Activated CD8-positive, alpha-beta memory T cell treated with anti-CD3 and anti-CD28 coated beads, Interleukin-2, amount 10 ng/mL, durations not matched to agents 7 days and 5 days (primary cell): ENCODE results near the gene EFNA5. TPM values are rescaled to one million over a fixed set of nuclear protein-coding genes. Genes with fewer than 3 reads are reported as not detected.

Experiments
- ATAC-seq: fragments of 150-1000 bp; cut with Tn5 transposase; one replicate; pipeline ENCODE4 v1.10.0; 2021; ENCODE audit warnings: moderate library complexity
- CTCF ChIA-PET: fragments of 350-600 bp; sonication (Branson Sonifier 250); formaldehyde crosslinking; loops from one replicate; lab custom pipeline; 2021; ENCODE audit warnings: antibody characterized with exemption; lab: Charles Lee
- DNase-seq: peaks from one replicate; pipeline ENCODE4 v3.0.0-alpha.2; 2020
- H3K27ac Mint-ChIP-seq: one replicate; pipeline ENCODE4 v1.8.0; 2021; ENCODE audit warnings: mild to moderate bottlenecking, mixed read lengths
- H3K27me3 Mint-ChIP-seq: one replicate; pipeline ENCODE4 v1.8.0; 2021; ENCODE audit warnings: mixed read lengths
- H3K36me3 Mint-ChIP-seq: one replicate; pipeline ENCODE4 v1.8.0; 2021; ENCODE audit warnings: mild to moderate bottlenecking, mixed read lengths
- H3K4me1 Mint-ChIP-seq: one replicate; pipeline ENCODE4 v1.8.0; 2021; ENCODE audit warnings: mixed read lengths
- H3K4me3 Mint-ChIP-seq: one replicate; pipeline ENCODE4 v1.8.0; 2021; ENCODE audit warnings: mild to moderate bottlenecking, moderate library complexity, mixed read lengths
- H3K9me3 Mint-ChIP-seq: one replicate; pipeline ENCODE4 v1.8.0; 2022; ENCODE audit warnings: low read depth, mixed read lengths
- total RNA-seq, 2 experiments: library from RNA; stranded (reverse); gene quantifications; one replicate each; pipeline ENCODE4 v1.2.3, GENCODE V29; 2021

Gene EFNA5
- total RNA-seq, 2 experiments from 2014 or later, result not detected

DNA sequence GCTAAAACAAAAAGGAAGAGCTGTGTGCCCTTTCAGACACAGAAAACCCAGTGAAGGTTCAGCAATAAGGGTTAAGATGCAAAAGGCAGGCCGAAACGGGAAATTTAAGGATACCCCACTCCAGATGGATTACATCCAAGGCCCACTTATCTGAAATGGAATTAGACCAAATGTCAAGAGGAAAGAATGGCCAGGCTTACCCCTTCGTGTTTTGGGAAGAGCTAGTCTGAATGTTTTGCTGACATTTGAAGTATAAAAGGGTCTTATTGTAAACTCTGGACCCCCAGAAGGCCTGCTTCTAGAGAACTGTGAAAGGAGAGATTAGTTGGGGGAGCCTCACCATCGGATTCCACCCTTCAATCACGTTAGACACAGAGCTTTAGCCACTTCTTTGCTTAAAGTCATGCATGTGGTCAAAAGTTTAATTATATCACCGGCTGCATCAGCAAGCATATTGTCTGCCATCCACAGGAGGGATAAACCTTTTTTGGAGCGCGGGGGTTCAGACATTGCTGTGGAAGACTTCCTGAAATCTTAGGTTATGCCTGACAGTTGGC is 93.3 kb downstream of the EFNA5 start:
- Mint-ChIP-seq H3K27ac (no peak overlapping the region), H3K4me3 (no peak overlapping the region), H3K4me1 (no peaks in the 10 kb centered on the region), H3K9me3 (no peaks in the 10 kb centered on the region), H3K27me3 (peaks cover 48% of the 10 kb centered on the region), H3K36me3 (no peaks in the 10 kb centered on the region)
- CTCF ChIA-PET, result no interaction called here
- DNase-seq, result no peak
- no peak for ATAC-seq

DNA sequence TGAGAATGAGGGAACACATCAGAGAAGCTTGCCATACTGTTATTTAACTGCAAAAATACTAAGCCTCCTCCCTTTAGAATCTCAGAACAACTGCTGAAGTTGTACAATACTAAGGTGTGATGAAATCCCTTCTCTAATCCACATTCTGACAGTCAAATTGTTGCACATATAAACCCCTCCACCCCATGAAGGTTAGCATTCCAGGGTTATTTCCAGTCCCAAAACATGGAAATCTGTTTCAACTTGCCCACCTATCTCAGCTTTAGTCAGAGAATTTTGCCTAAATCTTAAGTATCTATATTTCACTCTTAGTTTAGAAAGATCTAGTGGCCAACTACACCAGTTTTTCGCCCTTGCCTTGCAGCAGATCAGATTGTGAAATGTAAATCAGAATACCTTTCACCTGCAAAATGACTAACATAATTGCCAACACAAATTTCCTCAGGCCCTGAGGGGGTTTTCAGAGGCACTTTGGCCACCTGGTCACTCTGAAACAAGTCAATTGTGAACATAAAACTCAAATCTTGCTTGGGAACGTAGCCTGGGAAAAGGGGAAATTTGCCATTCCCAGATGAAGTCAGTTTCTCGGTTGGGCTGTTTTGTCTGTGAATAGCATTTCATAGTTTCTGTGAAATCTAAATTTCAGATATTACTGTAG is 93.9 kb downstream of the EFNA5 start:
- H3K27me3 Mint-ChIP-seq, result peaks cover 51% of the 10 kb centered on the region
- H3K27ac Mint-ChIP-seq, result no peak overlapping the region
- H3K9me3 Mint-ChIP-seq, result no peaks in the 10 kb centered on the region
- CTCF ChIA-PET, result no interaction called here
- ATAC-seq (no peak), DNase-seq (no peak)
- H3K4me3 Mint-ChIP-seq, result no peak overlapping the region
- H3K36me3 Mint-ChIP-seq, result no peaks in the 10 kb centered on the region
- H3K4me1 Mint-ChIP-seq, result peaks cover 4% of the 10 kb centered on the region

DNA sequence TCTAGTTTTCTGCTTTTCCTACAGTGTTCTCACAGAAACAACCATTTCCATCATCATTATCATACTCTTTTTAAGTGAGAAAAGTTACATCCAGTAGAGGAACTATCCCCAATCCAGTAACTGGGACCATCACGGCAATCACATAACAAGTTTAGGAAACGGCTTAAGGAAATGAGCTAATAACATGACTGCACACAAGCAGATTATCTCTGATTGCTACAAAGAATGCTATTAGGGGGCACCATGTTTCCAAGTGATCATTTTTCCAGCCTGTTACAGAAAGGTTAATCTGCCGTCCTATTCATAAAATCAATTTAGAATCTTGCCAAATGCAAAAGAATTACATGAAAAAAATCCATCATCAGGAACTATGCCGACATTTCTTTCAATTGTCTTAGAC is 94.6 kb downstream of the EFNA5 start:
- Mint-ChIP-seq H3K27ac (no peak overlapping the region), H3K27me3 (peaks cover 50% of the 10 kb centered on the region), H3K36me3 (no peaks in the 10 kb centered on the region), H3K4me3 (no peak overlapping the region), H3K4me1 (peaks cover 10% of the 10 kb centered on the region), H3K9me3 (no peaks in the 10 kb centered on the region)
- ATAC-seq, result no peak
- CTCF ChIA-PET, result no interaction called here
- DNase-seq, result no peak

DNA sequence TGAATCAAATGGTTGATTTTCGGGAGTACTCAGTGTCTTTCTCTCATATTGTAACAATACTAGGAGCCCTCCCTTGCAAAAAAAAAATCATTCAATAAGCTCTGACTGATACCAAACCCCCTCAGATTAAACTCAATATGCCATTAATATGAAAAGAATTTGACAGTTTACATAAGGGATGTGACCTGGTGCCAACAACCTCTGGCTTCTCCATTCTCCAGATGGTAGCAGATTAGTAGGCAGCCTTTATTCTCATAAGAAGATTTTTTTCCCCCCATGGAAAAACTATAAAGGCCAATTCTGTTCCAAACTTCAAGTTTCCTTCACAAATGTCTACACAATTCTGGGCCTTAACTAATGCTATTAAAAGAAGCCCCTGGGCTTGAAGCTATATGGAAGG is 96.5 kb downstream of the EFNA5 start:
- CTCF ChIA-PET, result no interaction called here
- no peaks in the 10 kb centered on the region for H3K36me3 Mint-ChIP-seq
- ATAC-seq (no peak), DNase-seq (no peak)
- H3K27me3 Mint-ChIP-seq, result peaks cover 46% of the 10 kb centered on the region
- H3K9me3 Mint-ChIP-seq, result no peaks in the 10 kb centered on the region
- H3K4me3 Mint-ChIP-seq, result no peak overlapping the region
- no peak overlapping the region for H3K27ac Mint-ChIP-seq
- peaks cover 19% of the 10 kb centered on the region for H3K4me1 Mint-ChIP-seq

DNA sequence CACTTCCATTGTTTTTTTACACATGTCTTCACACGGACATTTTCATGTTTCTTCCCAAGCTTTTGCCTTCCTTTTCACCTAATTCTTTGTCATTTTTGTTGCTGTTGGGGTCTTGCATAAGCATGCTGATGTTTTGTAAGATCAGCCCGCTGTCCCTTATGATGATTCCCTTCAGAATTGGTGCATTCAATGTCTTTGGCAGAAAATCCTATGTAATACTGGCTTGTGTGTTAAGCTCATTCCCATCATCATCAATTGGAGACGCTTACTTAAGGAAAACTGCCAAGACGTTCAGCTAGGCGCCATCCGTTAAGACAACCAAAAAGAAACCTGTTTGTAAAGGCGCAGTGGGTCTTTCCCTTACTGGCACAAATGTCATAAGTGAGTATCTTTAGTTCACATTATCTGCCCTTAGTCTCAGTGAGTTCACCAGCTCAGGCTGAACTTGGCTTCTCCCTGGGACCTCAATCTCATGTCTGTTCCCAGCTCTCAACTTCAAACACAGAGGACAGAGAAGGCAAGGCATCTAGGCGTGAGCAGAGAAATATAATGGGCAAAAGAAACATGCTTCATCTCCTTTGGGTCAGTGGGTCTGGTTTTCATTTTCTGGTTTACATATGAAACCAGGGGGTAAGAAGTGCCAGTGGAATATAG is 97.9 kb downstream of the EFNA5 start:
- no peaks in the 10 kb centered on the region for H3K9me3 Mint-ChIP-seq
- CTCF ChIA-PET, result interaction anchor here (0.6 to 3.8 kb wide), 25 partner anchors 10 to 327 kb away, joined by 3 to 23 read pairs (median 4); no protein-coding TSS in a partner anchor
- H3K27me3 Mint-ChIP-seq, result peaks cover 47% of the 10 kb centered on the region
- no peak for ATAC-seq
- DNase-seq, result no peak
- H3K27ac Mint-ChIP-seq, result no peak overlapping the region
- H3K4me1 Mint-ChIP-seq, result peaks cover 19% of the 10 kb centered on the region
- no peak overlapping the region for H3K4me3 Mint-ChIP-seq
- H3K36me3 Mint-ChIP-seq, result no peaks in the 10 kb centered on the region

DNA sequence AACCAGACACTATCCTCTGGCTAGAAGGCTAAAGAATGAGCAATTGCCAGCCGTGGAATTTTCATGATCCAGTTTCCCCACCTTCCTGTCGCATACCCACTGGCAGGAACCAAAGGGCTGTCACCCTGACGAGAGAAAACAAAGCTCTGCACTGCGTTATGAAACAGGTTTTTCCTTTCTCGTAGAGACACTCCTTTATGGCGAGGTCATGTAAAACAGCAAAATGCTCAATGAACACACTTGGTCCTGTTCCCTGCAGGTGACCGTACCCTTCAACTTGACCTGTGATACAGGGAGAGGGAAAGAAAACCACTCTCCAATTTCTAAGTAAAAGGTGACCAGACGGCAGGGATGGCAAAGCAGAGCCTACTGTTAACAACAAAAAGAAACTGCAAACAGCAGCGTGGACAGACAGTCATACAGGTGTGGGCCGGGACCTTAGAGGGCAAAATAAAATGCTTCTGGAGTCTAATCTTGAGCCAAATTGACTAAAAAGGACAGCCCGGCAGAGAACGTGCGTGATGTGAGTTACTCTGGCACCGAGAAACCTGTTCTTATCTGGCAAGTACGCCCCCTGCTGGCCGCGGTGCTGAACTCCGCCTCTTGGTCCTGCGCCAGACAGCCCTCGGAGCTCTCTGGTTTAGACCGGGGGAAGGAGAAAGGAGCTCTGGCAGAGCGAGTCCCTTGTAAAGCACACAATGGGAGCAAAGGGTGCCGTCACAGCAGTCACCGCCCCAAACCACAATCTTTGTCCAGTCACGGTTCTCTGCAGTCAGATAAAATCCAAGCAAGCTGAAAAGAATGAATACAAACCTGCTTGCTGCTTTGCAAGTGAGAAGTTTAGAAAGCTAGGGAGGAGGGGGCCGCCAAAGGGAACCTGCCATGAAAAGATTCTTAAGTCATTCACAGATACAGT is 98.9 kb downstream of the EFNA5 start:
- Mint-ChIP-seq H3K4me1 (peaks cover 19% of the 10 kb centered on the region), H3K36me3 (no peaks in the 10 kb centered on the region), H3K9me3 (no peaks in the 10 kb centered on the region), H3K27me3 (peaks cover 44% of the 10 kb centered on the region), H3K4me3 (peak overlapping the region; percentile 67), H3K27ac (peak overlapping the region; percentile 20)
- CTCF ChIA-PET, result interaction anchor here (0.6 to 3.8 kb wide), 27 partner anchors 8 to 326 kb away, joined by 3 to 23 read pairs (median 4); no protein-coding TSS in a partner anchor
- peak; percentile 88 for ATAC-seq
- peak; percentile 91 for DNase-seq

DNA sequence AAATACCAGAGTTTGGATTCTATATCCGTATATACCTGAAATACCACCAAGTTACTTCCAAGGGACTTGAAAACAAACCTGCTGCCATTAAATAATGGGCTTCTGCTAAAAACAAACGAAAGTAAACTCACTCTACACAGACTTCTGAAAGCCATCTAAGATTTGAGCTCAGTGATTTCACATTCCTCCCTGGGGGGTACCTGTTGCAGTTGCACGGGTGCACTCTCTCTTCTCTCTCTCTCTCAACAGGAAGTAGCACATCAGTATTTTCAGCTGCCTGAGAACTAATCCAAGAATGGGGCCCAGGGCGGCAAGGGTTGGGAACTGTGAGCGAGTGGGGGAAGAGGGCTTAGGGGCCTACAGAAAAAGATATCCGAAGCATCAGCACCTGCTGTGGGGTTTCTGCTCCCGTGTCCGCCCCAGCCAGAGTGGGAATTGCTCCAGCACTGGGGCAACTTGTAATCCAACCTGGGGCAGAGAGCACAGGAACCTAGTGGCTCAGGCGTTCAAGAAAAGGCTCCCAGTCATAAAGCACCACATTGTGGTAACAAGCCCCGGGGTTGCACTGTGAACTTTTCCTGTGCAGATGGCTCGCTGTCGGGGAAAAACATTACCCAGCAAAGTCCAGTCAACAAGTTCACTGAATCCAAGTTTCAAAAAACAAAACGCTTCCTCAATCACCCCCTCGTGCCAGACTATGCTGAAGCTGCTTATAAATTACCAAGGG is 99.8 kb downstream of the EFNA5 start:
- H3K9me3 Mint-ChIP-seq, result no peaks in the 10 kb centered on the region
- no peaks in the 10 kb centered on the region for H3K36me3 Mint-ChIP-seq
- ATAC-seq (peak; percentile 83), DNase-seq (peak; percentile 70)
- H3K4me1 Mint-ChIP-seq, result peaks cover 19% of the 10 kb centered on the region
- CTCF ChIA-PET, result interaction anchor here (0.9 to 3.8 kb wide), 8 partner anchors 8 to 264 kb away, joined by 3 to 23 read pairs (median 4); no protein-coding TSS in a partner anchor
- peak overlapping the region; percentile 67 for H3K4me3 Mint-ChIP-seq
- peak overlapping the region; percentile 58 for H3K27ac Mint-ChIP-seq
- H3K27me3 Mint-ChIP-seq, result peaks cover 43% of the 10 kb centered on the region

DNA sequence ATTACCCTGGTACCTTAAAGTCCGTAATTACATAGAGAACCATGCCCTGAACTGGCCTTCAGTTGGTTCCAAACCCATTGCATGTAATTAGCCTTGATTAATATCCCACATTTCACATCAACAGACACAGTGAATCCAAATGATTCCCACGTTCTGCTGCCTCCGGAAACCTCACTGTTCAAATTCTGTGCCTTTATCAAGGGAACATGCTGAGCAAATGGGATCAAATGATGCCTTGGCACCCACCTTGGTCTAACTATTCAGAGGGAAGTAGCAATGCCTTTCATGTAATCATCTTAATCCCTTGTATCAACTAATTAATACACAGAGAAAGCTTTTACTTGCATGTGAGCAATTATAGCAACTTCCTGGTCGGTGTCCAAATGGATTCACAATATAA is 100.6 kb downstream of the EFNA5 start:
- peaks cover 19% of the 10 kb centered on the region for H3K4me1 Mint-ChIP-seq
- no peaks in the 10 kb centered on the region for H3K9me3 Mint-ChIP-seq
- no peak overlapping the region for H3K4me3 Mint-ChIP-seq
- no peaks in the 10 kb centered on the region for H3K36me3 Mint-ChIP-seq
- CTCF ChIA-PET, result interaction anchor here (3.8 kb wide), 1 partner anchor 13 kb away, joined by 23 read pairs; no protein-coding TSS in a partner anchor
- DNase-seq (no peak), ATAC-seq (no peak)
- no peak overlapping the region for H3K27ac Mint-ChIP-seq
- H3K27me3 Mint-ChIP-seq, result peaks cover 39% of the 10 kb centered on the region

DNA sequence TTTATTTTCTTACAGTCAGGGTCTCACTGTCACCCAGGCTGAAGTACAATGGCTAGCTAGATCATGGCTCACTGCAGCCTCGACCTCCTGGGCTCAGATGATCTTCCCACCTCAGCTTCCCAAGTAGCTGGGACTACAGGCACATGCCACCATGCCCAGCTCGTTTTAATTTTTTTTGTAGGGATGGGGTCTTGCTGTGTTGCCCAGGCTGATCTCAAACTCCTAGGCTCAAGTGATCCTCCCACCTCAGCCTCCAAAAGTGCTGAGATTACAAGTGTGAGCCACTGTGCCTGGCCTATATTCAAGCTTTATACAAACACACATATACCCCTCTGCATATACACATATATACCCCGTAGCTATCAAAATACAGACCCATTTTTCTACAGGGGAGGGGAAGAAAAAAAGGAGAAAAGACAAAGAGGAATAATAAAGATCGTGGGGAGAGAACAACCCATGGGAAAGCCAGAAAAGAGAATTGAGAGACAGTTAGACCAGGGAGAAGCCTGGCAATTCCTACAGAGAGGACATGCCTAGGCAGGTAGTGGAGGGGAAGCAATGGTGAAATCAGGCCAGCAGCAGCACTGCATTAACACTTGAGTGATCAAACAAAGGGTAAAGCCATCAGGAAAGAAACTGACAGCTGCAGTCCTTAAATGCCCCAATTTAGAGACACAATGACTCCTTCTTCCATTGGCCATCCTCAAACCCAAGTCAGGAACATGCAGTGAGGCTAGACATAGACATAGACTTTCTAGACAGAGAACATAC is 102.7 kb downstream of the EFNA5 start:
- peaks cover 19% of the 10 kb centered on the region for H3K4me1 Mint-ChIP-seq
- H3K27ac Mint-ChIP-seq, result no peak overlapping the region
- no peaks in the 10 kb centered on the region for H3K36me3 Mint-ChIP-seq
- no peak for ATAC-seq
- CTCF ChIA-PET, result no interaction called here
- H3K4me3 Mint-ChIP-seq, result no peak overlapping the region
- no peak for DNase-seq
- H3K27me3 Mint-ChIP-seq, result peaks cover 22% of the 10 kb centered on the region
- H3K9me3 Mint-ChIP-seq, result no peaks in the 10 kb centered on the region

DNA sequence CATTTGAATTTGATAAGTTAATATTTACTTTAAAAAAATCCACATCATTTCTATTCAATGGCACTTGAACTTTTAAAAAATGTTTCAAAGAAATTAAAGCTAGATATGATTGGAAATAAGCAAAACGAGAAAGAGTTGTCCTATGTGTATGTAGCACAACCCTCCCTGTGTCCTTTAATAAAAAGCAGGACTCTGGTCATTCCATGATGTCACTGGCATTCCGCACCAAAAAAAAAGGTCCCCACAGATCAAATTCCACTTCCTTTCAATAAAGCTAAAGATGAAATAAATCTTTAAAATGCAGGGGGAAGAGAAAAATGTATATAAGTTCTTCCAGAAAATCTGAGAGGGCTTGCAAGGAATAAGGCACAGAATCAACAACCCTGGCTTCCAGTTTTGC is 103.8 kb downstream of the EFNA5 start:
- Mint-ChIP-seq H3K4me1 (peaks cover 16% of the 10 kb centered on the region), H3K27ac (no peak overlapping the region), H3K36me3 (no peaks in the 10 kb centered on the region), H3K4me3 (no peak overlapping the region), H3K27me3 (peaks cover 12% of the 10 kb centered on the region), H3K9me3 (no peaks in the 10 kb centered on the region)
- ATAC-seq, result no peak
- CTCF ChIA-PET, result interaction anchor here (0.7 to 0.9 kb wide), 2 partner anchors 14 to 27 kb away, joined by 3 read pairs; no protein-coding TSS in a partner anchor
- no peak for DNase-seq

DNA sequence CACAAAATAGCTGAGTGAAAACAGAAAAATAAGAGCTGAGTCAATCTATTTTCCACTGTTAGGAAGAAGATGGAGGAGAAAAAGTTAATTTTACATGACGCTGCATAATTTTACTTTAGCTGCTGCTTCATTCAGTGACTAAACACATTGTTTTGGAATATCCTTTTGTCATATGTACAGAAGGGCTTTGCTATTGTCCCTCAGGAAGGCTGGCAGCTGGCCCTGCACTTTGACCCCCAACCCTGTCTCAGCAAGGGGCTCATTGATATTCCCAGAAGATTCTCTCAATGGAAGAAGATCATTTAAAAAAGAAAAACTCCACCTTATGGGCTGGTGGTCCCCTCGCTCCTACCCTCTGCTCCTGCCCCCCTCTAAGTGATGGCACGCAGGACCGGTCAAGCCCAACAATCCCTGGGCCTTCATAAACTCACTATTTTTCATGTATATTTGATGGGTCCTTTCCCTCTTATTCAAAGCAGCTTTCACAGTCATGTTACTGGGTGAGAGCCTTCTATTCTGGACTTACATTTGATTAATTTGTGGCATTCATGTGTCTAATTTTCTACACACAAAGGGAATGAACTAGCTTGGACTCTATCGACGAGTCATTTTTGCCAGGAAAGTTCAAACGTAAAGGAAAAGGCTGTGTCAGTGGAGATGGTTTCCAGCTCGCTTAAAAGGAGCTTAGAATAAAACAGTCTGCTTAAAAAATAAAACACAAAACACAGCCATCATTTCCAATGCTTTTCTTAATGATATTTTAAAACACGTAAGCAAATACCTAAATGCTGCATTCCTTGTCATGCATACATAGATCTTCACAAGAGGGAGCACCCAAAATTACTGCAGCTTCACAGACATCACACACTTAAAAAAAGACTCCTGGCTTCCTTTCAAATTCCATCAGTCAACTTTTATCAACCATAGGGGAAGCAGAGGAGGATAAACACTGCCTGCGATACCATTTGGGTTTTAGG is 104.7 kb downstream of the EFNA5 start:
- H3K9me3 Mint-ChIP-seq, result no peaks in the 10 kb centered on the region
- no peak overlapping the region for H3K27ac Mint-ChIP-seq
- H3K4me1 Mint-ChIP-seq, result peaks cover 8% of the 10 kb centered on the region
- DNase-seq, result no peak
- no peak overlapping the region for H3K4me3 Mint-ChIP-seq
- ATAC-seq, result no peak
- CTCF ChIA-PET, result interaction anchor here (0.9 kb wide), 1 partner anchor 32 kb away, joined by 3 read pairs; no protein-coding TSS in a partner anchor
- peaks cover 11% of the 10 kb centered on the region for H3K27me3 Mint-ChIP-seq
- H3K36me3 Mint-ChIP-seq, result no peaks in the 10 kb centered on the region
